SJCRH30 (cell line): ENCODE data around the gene ZFHX2. TPM values are rescaled to one million over a fixed set of nuclear protein-coding genes. Genes with fewer than 3 reads are reported as not detected.

Source experiments
- DNase-seq, 2 experiments: peaks; one replicate each; pipeline ENCODE4 v3.0.0-alpha.2; 2015 to 2020
- H3K27ac ChIP-seq: fragments of 250-450 bp; sonication (Bioruptor Pico); 2 replicates; pipeline ENCODE4 v1.5.1; 2020; ENCODE audit warnings: mild to moderate bottlenecking, moderate library complexity
- H3K27me3 ChIP-seq: fragments of 250-450 bp; sonication (Bioruptor Pico); 2 replicates; pipeline ENCODE4 v1.5.1; 2020; ENCODE audit warnings: mild to moderate bottlenecking, moderate library complexity
- H3K36me3 ChIP-seq: fragments of 250-450 bp; sonication (Bioruptor Pico); 2 replicates; pipeline ENCODE4 v1.5.1; 2020; ENCODE audit warnings: mild to moderate bottlenecking, moderate library complexity
- H3K4me1 ChIP-seq: fragments of 250-450 bp; sonication (Bioruptor Pico); 2 replicates; pipeline ENCODE4 v1.5.1; 2020; ENCODE audit warnings: mild to moderate bottlenecking, moderate library complexity
- H3K4me3 ChIP-seq: fragments of 250-450 bp; sonication (Bioruptor Pico); 2 replicates; pipeline ENCODE4 v1.5.1; 2020; ENCODE audit warnings: mild to moderate bottlenecking, moderate library complexity
- H3K9me3 ChIP-seq: fragments of 250-450 bp; sonication (Bioruptor Pico); replicated peaks from 2 replicates; pipeline ENCODE4 v1.5.1; 2020; ENCODE audit warnings: mild to moderate bottlenecking, moderate library complexity
- total RNA-seq: library from RNA; depleted of rRNA; stranded (reverse); fragments of >200 nt; shearing (Covaris generic); gene quantifications from 2 replicates; pipeline ENCODE4 v1.2.3, GENCODE V29; 2014

The ZFHX2 gene
- total RNA-seq, 1 experiment from 2014 or later = 0.04 TPM

DNA sequence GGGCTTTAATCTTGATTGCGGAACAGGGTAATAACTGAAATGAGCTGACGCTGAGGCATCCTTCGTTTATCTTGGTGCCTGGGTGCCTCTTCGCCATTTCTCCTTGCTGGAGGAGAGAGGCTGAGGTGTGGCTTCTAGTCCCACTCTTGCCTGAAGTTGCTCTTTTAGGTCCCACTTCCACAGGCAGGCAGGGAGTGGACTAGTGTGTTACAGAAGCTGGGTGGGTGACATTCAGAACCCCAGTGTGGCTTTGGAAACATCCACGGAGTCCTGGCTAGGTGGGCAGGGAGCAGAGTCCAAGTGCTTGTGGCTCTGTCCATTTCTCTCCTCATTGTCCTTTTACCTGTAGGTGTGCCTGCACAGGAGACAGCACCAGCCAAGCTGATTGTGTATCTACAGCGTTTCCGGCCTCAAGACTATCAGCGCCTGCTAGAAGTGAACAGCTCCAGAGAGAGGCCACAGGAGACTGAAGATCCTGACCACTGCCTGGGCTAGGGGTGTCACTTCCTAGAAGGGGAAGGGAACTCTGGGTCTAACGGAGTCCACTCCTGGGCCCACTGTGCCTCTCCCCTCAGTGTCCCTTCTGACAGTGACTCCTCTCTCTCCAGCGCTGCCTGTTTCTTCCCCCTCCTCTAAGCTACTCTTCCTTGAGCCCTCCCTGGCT is 6.9 kb upstream of the ZFHX2 start:
- Histone ChIP-seq H3K27ac (no peak overlapping the region), H3K36me3 (no peaks in the 10 kb centered on the region), H3K9me3 (no peaks in the 10 kb centered on the region), H3K4me3 (no peak overlapping the region), H3K4me1 (peaks cover 7% of the 10 kb centered on the region; the same call in 1 of the 2 replicates), H3K27me3 (no peaks in the 10 kb centered on the region)
- no peak for DNase-seq

DNA sequence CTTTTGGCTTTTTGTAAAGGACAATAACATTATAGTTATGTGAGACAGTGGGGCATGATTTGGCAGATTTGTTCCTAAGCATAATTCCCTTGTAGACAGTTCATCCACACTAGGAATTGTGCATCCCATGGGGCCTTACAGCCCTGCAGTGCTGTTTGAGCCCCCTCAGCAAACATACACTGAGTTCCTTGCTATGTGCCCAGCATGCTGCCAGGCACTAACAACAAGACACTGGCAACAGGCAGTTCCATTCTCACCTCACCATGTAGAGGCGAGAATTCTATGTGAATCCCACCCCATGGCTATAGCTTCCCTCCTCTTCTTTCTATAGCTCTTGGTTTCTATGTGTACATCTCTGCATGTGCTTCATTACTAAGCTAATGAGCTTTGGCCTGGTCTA is 6.4 kb upstream of the ZFHX2 start:
- DNase-seq = no peak
- Histone ChIP-seq H3K9me3 (no peaks in the 10 kb centered on the region), H3K36me3 (no peaks in the 10 kb centered on the region), H3K27ac (no peak overlapping the region), H3K4me3 (no peak overlapping the region), H3K4me1 (peaks cover 7% of the 10 kb centered on the region; the same call in 1 of the 2 replicates), H3K27me3 (no peaks in the 10 kb centered on the region)

DNA sequence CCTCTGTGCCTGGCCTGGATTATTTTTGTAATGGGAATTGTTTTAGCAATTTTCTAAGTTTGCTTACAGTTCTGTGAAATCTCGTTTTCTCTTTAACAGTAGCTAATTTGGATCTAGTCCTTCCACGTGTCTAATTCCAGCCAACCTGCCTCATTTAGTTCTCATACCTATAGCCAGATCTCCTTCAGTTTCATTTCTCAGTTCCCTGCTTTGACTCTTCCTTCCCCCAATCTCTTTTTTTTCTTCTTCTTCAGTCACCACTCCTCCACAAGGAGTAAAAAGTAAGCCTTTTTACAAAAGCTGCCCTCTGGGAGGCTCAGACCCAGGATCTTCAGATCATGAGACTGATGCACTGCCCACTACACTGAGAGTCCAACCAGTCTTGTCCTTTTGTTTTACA is 6.0 kb upstream of the ZFHX2 start:
- Histone ChIP-seq H3K4me3 (no peak overlapping the region), H3K9me3 (no peaks in the 10 kb centered on the region), H3K27ac (no peak overlapping the region), H3K36me3 (no peaks in the 10 kb centered on the region), H3K4me1 (peaks cover 7% of the 10 kb centered on the region; the same call in 1 of the 2 replicates), H3K27me3 (no peaks in the 10 kb centered on the region)
- DNase-seq = no peak

DNA sequence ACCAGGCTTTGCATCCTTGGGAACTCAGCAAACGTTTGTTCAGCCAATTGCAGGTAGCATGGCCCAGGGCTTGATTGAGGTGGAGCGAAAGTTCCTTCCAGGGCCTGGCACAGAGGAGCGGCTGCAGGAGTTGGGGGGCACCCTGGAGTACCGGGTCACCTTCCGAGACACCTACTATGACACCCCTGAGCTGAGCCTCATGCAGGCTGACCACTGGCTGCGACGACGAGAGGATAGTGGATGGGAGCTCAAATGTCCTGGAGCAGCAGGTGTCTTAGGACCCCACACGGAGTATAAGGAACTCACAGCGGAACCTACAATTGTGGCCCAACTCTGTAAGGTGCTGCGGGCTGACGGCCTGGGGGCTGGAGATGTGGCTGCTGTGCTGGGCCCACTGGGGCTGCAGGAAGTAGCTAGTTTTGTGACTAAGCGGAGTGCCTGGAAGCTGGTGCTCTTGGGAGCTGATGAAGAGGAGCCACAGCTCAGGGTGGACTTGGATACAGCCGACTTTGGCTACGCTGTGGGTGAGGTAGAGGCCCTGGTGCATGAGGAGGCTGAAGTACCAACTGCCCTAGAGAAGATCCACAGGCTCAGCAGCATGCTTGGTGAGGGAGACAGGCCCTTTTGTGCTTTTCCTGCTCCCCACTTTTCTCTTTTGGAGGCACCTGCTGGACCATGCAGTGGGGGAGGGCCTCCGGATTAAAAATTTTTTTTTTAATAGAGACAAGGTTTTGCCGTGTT is 5.3 kb upstream of the ZFHX2 start:
- peaks cover 7% of the 10 kb centered on the region; the same call in 1 of the 2 replicates for H3K4me1 ChIP-seq
- H3K9me3 ChIP-seq = no peaks in the 10 kb centered on the region
- no peak overlapping the region for H3K27ac ChIP-seq
- DNase-seq = no peak
- H3K27me3 ChIP-seq = no peaks in the 10 kb centered on the region
- no peaks in the 10 kb centered on the region for H3K36me3 ChIP-seq
- peak overlapping the region; percentile 100 for H3K4me3 ChIP-seq

DNA sequence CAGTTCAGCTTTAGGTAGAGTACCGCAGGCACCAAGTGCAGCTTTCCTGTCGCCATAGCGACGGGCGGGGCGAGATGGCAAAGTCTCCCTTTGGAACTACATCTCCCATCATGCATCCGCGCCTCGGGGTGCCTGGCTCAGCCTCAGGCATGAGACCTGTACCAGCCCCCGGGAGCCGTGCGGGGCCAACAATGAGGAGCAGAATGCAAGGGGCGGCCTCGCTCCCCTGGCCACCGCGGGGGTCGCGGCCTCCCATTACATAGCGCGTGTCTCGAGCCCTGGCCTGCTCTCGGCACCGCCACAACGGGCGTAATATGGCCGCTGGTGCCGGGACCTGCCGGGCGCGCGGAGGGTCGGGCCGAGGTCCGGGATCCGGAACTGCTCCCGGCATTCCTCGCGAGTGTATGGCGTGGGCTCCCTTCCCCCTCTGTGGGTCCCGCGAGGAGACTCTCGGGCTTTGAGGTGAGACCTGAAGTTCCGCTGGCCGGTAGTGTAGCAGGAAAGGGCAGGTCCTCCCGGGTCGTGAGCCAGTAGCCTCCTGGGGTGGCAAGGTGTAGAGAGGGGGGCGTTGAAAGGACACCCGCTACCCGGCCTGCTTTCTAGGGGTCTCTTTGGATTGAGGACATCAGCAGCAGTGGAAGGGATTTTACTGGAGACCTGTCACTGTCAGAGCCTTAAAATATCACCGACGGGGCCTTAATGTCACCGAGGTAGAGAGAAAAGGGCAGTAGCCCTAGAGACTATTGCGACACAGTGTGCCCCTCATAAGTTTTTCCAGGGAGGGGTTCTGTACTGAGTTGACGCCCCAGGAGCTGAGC is 4.5 kb upstream of the ZFHX2 start, which contains the start of gene THTPA:
Gene THTPA, plus strand, starts transcription at position 390 of the 818 bp plus-strand sequence. CDS start 487 bp downstream, outside the sequence.
- Histone ChIP-seq H3K4me1 (peaks cover 7% of the 10 kb centered on the region; the same call in 1 of the 2 replicates), H3K4me3 (peak within 1 kb of the TSS; percentile 100), H3K27ac (peak within 1 kb of the TSS; percentile 89), H3K27me3 (no peaks in the 10 kb centered on the region), H3K36me3 (no peaks in the 10 kb centered on the region), H3K9me3 (no peaks in the 10 kb centered on the region)
- peak; percentile 93 to 94 for DNase-seq

DNA sequence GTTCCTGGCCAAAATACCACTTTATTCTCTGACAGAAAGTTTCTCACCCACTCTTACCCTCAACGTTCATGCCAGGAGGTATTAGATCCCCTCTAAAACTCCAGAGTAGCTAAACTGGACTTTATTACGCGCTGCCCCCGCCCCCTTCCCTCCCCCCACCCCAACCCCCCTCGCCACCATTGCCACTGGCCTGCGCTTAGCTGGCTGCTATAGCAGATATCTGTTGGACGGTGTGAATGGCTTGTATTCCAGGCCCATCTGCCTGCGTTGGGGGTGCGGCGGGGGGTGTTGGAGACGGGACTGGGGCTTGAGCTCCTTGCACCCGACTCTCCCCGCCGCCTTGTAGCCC is 3.9 kb upstream of the ZFHX2 start:
- H3K36me3 ChIP-seq = no peaks in the 10 kb centered on the region
- no peaks in the 10 kb centered on the region for H3K27me3 ChIP-seq
- peak overlapping the region; percentile 100 for H3K4me3 ChIP-seq
- H3K27ac ChIP-seq = peak overlapping the region; percentile 89
- no peak for DNase-seq
- peaks cover 7% of the 10 kb centered on the region; the same call in 1 of the 2 replicates for H3K4me1 ChIP-seq
- H3K9me3 ChIP-seq = no peaks in the 10 kb centered on the region

DNA sequence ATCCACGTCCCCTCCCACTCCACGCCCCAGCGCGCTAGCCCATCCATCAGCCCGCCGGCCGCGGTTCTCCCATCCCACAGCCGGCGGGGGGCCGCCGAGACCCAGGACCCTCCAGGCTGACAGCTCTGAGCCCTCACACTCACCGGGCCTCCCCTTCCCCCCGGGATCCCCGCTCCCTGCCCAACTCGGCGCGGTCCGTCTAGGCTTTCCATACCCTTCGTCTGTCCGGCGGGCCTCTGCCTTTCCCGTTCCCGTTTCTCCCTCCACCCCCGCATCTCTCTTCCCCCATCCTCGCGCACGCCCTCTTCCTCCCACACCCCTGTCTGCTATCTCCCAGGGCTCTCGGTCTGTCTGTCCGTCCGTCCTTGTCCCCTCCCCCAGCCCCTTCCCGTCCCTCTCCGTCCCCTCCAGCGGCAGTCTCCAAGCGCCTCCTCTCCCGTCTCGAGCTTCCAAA is 726 bp downstream of the ZFHX2 start:
- Histone ChIP-seq H3K4me3 (peak overlapping the region; percentile 58; the same call in 1 of the 2 replicates), H3K27ac (no peak overlapping the region), H3K27me3 (peaks cover 12% of the 10 kb centered on the region), H3K36me3 (no peaks in the 10 kb centered on the region), H3K4me1 (no peaks in the 10 kb centered on the region), H3K9me3 (no peaks in the 10 kb centered on the region)
- no peak for DNase-seq

DNA sequence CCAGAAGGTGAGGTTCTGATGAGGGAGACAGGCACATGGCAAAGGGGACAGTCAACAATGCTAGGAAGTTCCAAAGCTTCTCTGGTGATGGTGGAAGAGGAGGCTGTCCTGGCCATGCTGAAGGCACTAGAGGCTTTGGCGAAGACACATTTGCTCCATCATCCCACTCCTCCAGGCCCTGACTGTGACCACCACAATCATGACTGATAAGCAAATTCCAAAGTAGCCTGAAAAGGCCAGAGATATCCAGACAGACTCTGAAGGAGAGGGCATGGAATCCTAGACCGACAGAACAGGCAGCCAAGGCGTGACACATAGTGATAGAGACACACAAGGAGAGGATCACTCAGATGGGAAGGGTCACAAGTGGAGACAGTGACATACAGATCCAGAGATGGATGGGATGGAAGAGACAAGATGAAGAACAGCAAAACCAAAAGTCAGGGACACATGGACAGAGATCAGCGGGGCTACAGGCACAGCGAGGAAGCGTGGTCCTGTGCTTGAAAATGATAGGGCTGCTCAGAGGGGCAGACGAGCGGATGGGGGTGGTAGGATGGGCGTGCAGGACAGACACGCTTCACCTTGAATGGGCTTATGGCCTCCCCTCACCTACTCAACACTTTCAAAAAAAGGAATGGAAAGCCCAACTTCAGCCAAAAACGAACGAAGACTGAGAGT is 1.3 kb downstream of the ZFHX2 start:
- H3K27ac ChIP-seq = no peak overlapping the region
- no peaks in the 10 kb centered on the region for H3K4me1 ChIP-seq
- no peak overlapping the region for H3K4me3 ChIP-seq
- H3K36me3 ChIP-seq = no peaks in the 10 kb centered on the region
- H3K9me3 ChIP-seq = no peaks in the 10 kb centered on the region
- DNase-seq = no peak
- peaks cover 12% of the 10 kb centered on the region for H3K27me3 ChIP-seq

DNA sequence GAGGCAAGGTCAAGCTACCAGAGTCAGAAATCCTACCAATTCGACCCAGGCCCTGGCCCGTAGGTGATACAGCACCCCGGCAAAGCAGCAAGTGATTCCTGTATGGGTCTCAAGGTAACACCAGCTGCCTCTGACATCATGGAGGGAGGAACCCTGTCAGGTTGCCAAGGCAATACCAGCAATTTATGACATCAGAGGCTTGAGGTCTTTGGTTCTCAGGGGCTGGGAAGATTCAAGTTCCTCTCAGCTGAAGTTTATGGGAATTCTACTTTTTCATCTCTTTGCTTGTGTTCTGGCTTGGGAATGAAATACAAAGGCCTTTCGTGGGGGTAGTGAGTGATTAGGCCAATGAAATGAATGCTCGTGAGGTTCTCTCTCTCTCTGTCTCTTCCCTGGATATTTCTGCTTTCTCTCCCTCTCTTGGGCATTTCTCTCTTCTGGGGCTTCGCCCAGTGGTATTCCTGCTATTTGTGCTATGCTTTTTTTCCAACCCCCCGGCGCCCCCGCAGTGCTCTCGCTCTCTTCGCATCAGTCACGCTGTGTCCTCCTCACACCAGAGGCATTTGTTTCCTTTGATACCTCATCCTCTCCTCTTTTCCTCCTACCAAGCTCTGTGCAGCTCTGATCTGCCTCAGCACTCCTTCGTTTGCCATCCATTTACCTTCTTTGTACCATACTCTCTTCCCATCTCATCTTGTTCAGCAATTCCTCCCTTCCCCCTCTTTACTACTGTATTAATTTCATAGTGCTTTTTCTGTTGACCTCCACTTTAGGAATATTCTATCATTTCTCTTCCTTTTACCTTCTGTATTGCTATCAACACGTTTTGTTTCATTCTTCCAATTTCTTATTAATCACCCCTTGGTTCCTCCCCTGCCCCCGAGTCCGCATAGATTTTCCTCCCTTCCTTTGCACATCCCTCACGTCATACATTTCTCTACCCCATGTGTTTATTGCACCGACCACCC is 2.9 kb downstream of the ZFHX2 start:
- H3K9me3 ChIP-seq = no peaks in the 10 kb centered on the region
- peaks cover 12% of the 10 kb centered on the region for H3K27me3 ChIP-seq
- no peak overlapping the region for H3K4me3 ChIP-seq
- H3K36me3 ChIP-seq = no peaks in the 10 kb centered on the region
- DNase-seq = no peak
- H3K4me1 ChIP-seq = 0 out of 2 replicates have a peak, but pooled peaks cover 7% of the 10 kb centered on the region
- no peak overlapping the region for H3K27ac ChIP-seq

DNA sequence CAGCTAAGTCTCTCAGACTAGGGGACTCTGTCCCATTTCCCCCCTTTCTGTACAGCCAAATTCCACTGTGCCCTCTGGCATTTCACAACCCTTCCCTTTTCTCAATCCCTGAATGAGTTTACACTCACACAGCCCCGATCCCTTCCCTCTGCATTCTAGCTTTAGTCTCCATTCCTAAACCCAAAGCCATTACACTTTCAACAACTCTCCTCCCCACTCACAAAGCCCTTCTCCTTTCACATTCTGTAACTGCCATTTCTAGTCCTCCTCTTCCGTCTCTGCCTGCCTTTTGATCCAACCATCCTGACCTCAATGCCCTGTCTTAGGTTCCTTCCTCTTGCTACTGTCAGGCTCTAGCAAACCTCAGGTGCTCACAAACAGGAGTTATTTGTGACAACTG is 3.6 kb downstream of the ZFHX2 start:
- Histone ChIP-seq H3K27ac (no peak overlapping the region), H3K36me3 (no peaks in the 10 kb centered on the region), H3K9me3 (no peaks in the 10 kb centered on the region), H3K4me3 (no peak overlapping the region), H3K4me1 (0 out of 2 replicates have a peak, but pooled peaks cover 7% of the 10 kb centered on the region), H3K27me3 (peaks cover 12% of the 10 kb centered on the region)
- DNase-seq = no peak

DNA sequence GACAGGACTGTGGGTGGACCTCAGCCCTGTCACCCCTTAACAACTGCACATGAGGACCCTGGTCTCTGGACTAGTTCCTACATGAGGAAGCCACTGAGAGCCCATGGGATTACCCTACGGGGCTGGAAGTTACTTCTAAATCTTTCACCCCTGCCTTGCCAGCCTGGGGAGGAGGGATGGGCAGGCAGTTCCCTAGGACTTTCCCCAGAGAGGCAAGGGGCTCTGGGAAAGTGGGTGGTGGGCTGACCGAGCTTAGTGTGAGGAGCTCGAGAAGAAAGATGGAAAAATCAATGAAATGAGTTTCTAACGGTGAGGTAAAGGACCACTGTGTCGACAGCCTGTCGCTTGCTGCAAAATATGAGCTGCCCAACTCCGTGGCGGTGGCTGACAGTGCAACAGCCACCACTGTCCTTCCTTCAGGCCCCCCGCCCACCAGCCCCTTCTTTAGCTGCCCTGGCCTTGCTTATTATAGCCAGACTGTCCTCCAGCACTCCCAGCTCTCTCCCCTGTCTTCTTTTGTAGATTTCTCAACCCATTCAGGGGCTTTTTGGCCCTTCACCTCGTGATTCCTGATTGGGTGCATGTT is 5.0 kb downstream of the ZFHX2 start:
- Histone ChIP-seq H3K4me3 (no peak overlapping the region), H3K27ac (no peak overlapping the region), H3K9me3 (no peaks in the 10 kb centered on the region), H3K4me1 (0 out of 2 replicates have a peak, but pooled peaks cover 7% of the 10 kb centered on the region), H3K36me3 (no peaks in the 10 kb centered on the region), H3K27me3 (peaks cover 12% of the 10 kb centered on the region)
- no peak for DNase-seq

DNA sequence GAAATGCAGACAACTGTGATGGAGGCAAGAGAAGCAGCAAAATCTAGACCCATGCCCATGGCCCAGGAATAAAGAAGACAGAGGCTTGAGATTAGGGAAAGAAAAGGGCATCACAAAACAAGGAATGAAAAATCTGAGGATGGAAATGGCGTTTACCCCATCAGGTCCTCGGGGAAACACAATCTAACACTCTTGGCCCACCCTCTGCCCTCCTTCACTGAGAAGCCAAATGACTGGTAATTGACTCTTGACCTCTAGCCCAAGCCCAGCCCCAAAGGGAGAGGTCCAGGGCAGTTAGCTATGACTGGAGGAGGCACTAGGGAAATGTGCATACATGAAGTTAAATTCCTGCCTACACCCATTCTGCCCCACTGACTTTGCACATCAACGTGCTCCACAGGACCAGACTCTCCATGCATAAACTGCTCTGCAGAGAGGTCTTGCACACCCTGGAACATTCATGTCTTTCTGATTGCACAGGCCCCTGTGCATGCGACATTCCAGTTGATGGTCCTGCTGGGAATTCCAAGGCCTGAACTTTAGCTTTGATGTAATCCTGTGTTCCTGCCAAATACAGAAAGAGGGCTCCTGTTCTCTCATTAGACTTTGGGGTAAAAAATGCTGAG is 5.7 kb downstream of the ZFHX2 start:
- Histone ChIP-seq H3K4me1 (0 out of 2 replicates have a peak, but pooled peaks cover 7% of the 10 kb centered on the region), H3K27ac (no peak overlapping the region), H3K4me3 (no peak overlapping the region), H3K9me3 (no peaks in the 10 kb centered on the region), H3K36me3 (no peaks in the 10 kb centered on the region), H3K27me3 (peaks cover 12% of the 10 kb centered on the region)
- DNase-seq = no peak
